Astrocyte (in vitro differentiated cells and primary cell): Measurements from ENCODE around the gene RSL24D1. TPM values are rescaled to one million over a fixed set of nuclear protein-coding genes. Genes with fewer than 3 reads are reported as not detected.

Source experiments
- DNase-seq: peaks from one replicate; pipeline ENCODE4 v3.0.0-alpha.2; 2010; ENCODE audit warnings: low read depth
- FAIRE-seq: peaks from 2 replicates; lab custom pipeline; 2011; peaks lifted over from hg19 to GRCh38; lab: Jason Lieb, UNC
- H2AFZ ChIP-seq: 2 replicates; pipeline ENCODE4 v1.6.0; 2012; ENCODE audit warnings: low read depth, low read length, inconsistent platforms
- H3K27ac ChIP-seq: 2 replicates; pipeline ENCODE4 v1.5.1; 2011; ENCODE audit warnings: low read depth, low read length, inconsistent platforms
- H3K27me3 ChIP-seq: 2 replicates; pipeline ENCODE4 v1.6.0; 2011; ENCODE audit warnings: low read length, inconsistent platforms; ENCODE audit not compliant: insufficient read depth
- H3K36me3 ChIP-seq: 2 replicates; pipeline ENCODE4 v1.5.1; 2011; ENCODE audit warnings: low read length, inconsistent platforms; ENCODE audit not compliant: insufficient read depth
- H3K4me1 ChIP-seq: 2 replicates; pipeline ENCODE4 v1.5.1; 2011; ENCODE audit warnings: low read length, inconsistent platforms; ENCODE audit not compliant: insufficient read depth
- H3K4me2 ChIP-seq: 2 replicates; pipeline ENCODE4 v1.6.0; 2012; ENCODE audit warnings: low read length, inconsistent platforms
- H3K4me3 ChIP-seq: 2 replicates; pipeline ENCODE4 v1.5.1; 2011; ENCODE audit warnings: low read depth, mild to moderate bottlenecking, low read length, inconsistent platforms; ENCODE audit not compliant: insufficient read depth
- H3K79me2 ChIP-seq: 2 replicates; pipeline ENCODE4 v1.6.0; 2012; ENCODE audit warnings: mild to moderate bottlenecking, low read length, inconsistent platforms; ENCODE audit not compliant: insufficient read depth
- H3K9ac ChIP-seq: 2 replicates; pipeline ENCODE4 v1.6.0; 2012; ENCODE audit warnings: mild to moderate bottlenecking, low read length, inconsistent platforms
- H3K9me3 ChIP-seq: 2 replicates; pipeline ENCODE4 v1.5.1; 2012; ENCODE audit warnings: low read depth, mild to moderate bottlenecking, low read length, inconsistent platforms; ENCODE audit not compliant: insufficient read depth
- H4K20me1 ChIP-seq: 2 replicates; pipeline ENCODE4 v1.6.0; 2012; ENCODE audit warnings: low read length, inconsistent platforms; ENCODE audit not compliant: insufficient read depth
- H3K27ac Mint-ChIP-seq: one replicate; pipeline ENCODE4 v1.8.0; 2021; ENCODE audit warnings: mild to moderate bottlenecking, mixed read lengths; ENCODE audit not compliant: unreplicated experiment
- H3K27me3 Mint-ChIP-seq: one replicate; pipeline ENCODE4 v1.8.0; 2021; ENCODE audit warnings: low read depth, mixed read lengths; ENCODE audit not compliant: unreplicated experiment
- H3K36me3 Mint-ChIP-seq: one replicate; pipeline ENCODE4 v1.8.0; 2021; ENCODE audit warnings: low read depth, mixed read lengths; ENCODE audit not compliant: unreplicated experiment
- H3K4me1 Mint-ChIP-seq: one replicate; pipeline ENCODE4 v1.8.0; 2021; ENCODE audit warnings: low read depth, mixed read lengths; ENCODE audit not compliant: unreplicated experiment
- H3K4me3 Mint-ChIP-seq: one replicate; pipeline ENCODE4 v1.8.0; 2021; ENCODE audit warnings: mild to moderate bottlenecking, moderate library complexity, mixed read lengths; ENCODE audit not compliant: unreplicated experiment
- H3K9me3 Mint-ChIP-seq: one replicate; pipeline ENCODE4 v1.8.0; 2021; ENCODE audit warnings: mild to moderate bottlenecking, mixed read lengths; ENCODE audit not compliant: unreplicated experiment
- CTCF ChIP-seq: IDR thresholded peaks from 2 replicates; pipeline ENCODE4 v1.5.1; 2011; ENCODE audit warnings: low read depth, mild to moderate bottlenecking, inconsistent platforms, low read length, moderate library complexity; ENCODE audit not compliant: insufficient read depth
- EZH2 ChIP-seq: IDR thresholded peaks from 2 replicates; pipeline ENCODE4 v1.6.1; 2012; ENCODE audit warnings: mild to moderate bottlenecking, low read length, inconsistent platforms; ENCODE audit not compliant: insufficient read depth
- total RNA-seq: library from RNA; stranded (reverse); gene quantifications from 2 replicates; pipeline ENCODE4 v1.2.1, GENCODE V29; 2021

The RSL24D1 gene
- total RNA-seq, 1 donor from 2014 or later = 76.1 TPM

GRCh38 chr15:55230051-55230670, 33.4 kb upstream of the RSL24D1 start:
- no peak overlapping the region for H2AFZ ChIP-seq
- H3K4me3 Mint-ChIP-seq = no peak overlapping the region
- H3K9me3 Mint-ChIP-seq = no peaks in the 10 kb centered on the region
- H3K27ac Mint-ChIP-seq = no peak overlapping the region
- no peak for FAIRE-seq
- peaks cover 12% of the 10 kb centered on the region for H3K4me1 Mint-ChIP-seq
- no peak overlapping the region for H3K9ac ChIP-seq
- no peaks in the 10 kb centered on the region for H4K20me1 ChIP-seq
- H3K4me2 ChIP-seq = peak overlapping the region; percentile 30
- H3K27ac ChIP-seq = no peak overlapping the region
- H3K27me3 Mint-ChIP-seq = no peaks in the 10 kb centered on the region
- H3K36me3 ChIP-seq = no peaks in the 10 kb centered on the region
- peaks cover 2% of the 10 kb centered on the region for H3K36me3 Mint-ChIP-seq
- no peak for TF ChIP-seq EZH2
- TF ChIP-seq CTCF = no peak
- H3K79me2 ChIP-seq = no peaks in the 10 kb centered on the region
- no peak overlapping the region for H3K4me3 ChIP-seq
- no peaks in the 10 kb centered on the region for H3K9me3 ChIP-seq
- peak; percentile 69 for DNase-seq
- H3K27me3 ChIP-seq = no peaks in the 10 kb centered on the region
- peaks cover 4% of the 10 kb centered on the region for H3K4me1 ChIP-seq

- Histone ChIP-seq H3K4me3 (no peak overlapping the region), H3K27me3 (no peaks in the 10 kb centered on the region), H3K79me2 (no peaks in the 10 kb centered on the region), H4K20me1 (no peaks in the 10 kb centered on the region), H2AFZ (no peak overlapping the region), H3K9me3 (no peaks in the 10 kb centered on the region), H3K4me2 (no peak overlapping the region), H3K4me1 (peaks cover 12% of the 10 kb centered on the region), H3K27ac (no peak overlapping the region), H3K9ac (no peak overlapping the region), H3K36me3 (no peaks in the 10 kb centered on the region)
- Mint-ChIP-seq H3K4me3 (no peak overlapping the region), H3K36me3 (peaks cover 5% of the 10 kb centered on the region), H3K4me1 (peaks cover 35% of the 10 kb centered on the region), H3K27ac (no peak overlapping the region), H3K27me3 (no peaks in the 10 kb centered on the region), H3K9me3 (no peaks in the 10 kb centered on the region)
- FAIRE-seq (no peak), DNase-seq (no peak)
- TF ChIP-seq CTCF (no peak), EZH2 (no peak)
Observed at GRCh38 chr15:55226127-55226526, 29.4 kb upstream of the RSL24D1 start.

- no peaks in the 10 kb centered on the region for H4K20me1 ChIP-seq
- Mint-ChIP-seq H3K27ac (no peak overlapping the region), H3K4me1 (peaks cover 35% of the 10 kb centered on the region), H3K27me3 (no peaks in the 10 kb centered on the region), H3K36me3 (peaks cover 5% of the 10 kb centered on the region), H3K9me3 (no peaks in the 10 kb centered on the region), H3K4me3 (no peak overlapping the region)
- no peak overlapping the region for H3K4me2 ChIP-seq
- no peak overlapping the region for H2AFZ ChIP-seq
- H3K79me2 ChIP-seq = no peaks in the 10 kb centered on the region
- H3K27ac ChIP-seq = no peak overlapping the region
- no peak for FAIRE-seq
- no peak for DNase-seq
- H3K36me3 ChIP-seq = no peaks in the 10 kb centered on the region
- H3K4me1 ChIP-seq = peaks cover 14% of the 10 kb centered on the region
- no peak overlapping the region for H3K9ac ChIP-seq
- H3K9me3 ChIP-seq = no peaks in the 10 kb centered on the region
- H3K27me3 ChIP-seq = no peaks in the 10 kb centered on the region
- H3K4me3 ChIP-seq = no peak overlapping the region
- TF ChIP-seq CTCF (no peak), EZH2 (no peak)
Observed at GRCh38 chr15:55224892-55225291, 28.2 kb upstream of the RSL24D1 start.
